SH-SY5Y (cell line): Measurements from ENCODE around the gene ZNF280B.

Source experiments
- GATA2 ChIP-seq: IDR thresholded peaks from 2 replicates; pipeline ENCODE4 v1.6.1; 2011; ENCODE audit warnings: mild to moderate bottlenecking, low read depth, low read length
- GATA3 ChIP-seq: IDR thresholded peaks from 2 replicates; pipeline ENCODE4 v1.6.1; 2011; ENCODE audit warnings: low read depth, mild to moderate bottlenecking, low read length, moderate library complexity

The ZNF280B gene

GRCh38 chr22:22486132-22486899, 22.2 kb downstream of the ZNF280B start:
- TF ChIP-seq GATA2 (no peak), GATA3 (no peak)

- TF ChIP-seq GATA3 (no peak), GATA2 (no peak)
These were observed 23.0 kb downstream of the ZNF280B start for GRCh38 chr22:22485524-22485923.

GRCh38 chr22:22484023-22484422, 24.5 kb downstream of the ZNF280B start:
- no peak for TF ChIP-seq GATA3
- no peak for TF ChIP-seq GATA2

DNA sequence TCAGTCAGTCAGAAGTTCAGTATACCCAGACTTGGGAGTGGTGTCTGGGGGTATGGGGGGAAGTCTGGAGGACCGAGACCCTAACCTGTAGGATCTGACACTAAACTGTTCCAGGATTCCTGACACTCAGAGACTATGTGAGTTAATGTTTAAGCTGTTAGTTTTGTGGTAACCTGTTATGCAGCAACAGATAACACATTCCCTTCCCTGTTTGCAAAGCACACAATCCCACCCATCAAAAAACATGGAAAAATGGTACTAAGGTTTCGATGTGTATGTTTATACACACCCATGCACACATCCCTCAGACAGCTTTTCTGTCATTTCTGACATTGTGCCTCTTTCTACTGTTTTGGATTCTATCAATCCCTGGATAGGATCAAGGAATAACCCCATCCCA, 27.6 kb downstream of the ZNF280B start:
- TF ChIP-seq GATA3 (no peak), GATA2 (no peak)

DNA sequence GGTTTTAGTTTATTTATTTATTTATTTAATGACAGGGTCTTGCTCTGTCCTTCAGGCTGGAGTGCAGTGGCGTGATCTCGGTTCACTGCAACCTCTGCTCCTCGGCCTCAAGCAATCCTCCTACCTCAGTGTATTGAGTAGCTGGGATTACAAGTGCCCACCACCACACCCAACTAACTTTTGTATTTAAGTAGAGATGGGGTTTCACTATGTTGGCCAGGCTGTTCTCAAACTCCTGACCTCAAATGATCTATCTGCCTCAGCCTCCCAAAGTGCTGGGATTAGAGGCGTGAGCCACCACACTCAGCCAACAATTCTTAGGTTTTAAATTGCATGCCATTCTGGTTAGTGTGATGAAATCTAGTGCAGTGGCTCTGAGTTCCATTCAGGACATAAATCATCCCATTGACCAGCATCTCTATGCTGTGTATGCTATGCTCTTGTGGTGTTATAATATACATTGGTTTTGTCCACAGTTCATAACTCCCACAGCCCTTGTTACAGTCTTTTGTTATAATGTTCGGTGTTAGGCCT, 28.5 kb downstream of the ZNF280B start:
- TF ChIP-seq GATA3 (no peak), GATA2 (no peak)

- TF ChIP-seq GATA3, result no peak
- TF ChIP-seq GATA2, result no peak
These were observed 29.4 kb downstream of the ZNF280B start for GRCh38 chr22:22479116-22479515.

- TF ChIP-seq GATA3 (no peak), GATA2 (no peak)
These were observed 30.1 kb downstream of the ZNF280B start for GRCh38 chr22:22478470-22478869.

- no peak for TF ChIP-seq GATA3
- TF ChIP-seq GATA2, result no peak
These were observed 33.8 kb downstream of the ZNF280B start for GRCh38 chr22:22474733-22475132.

DNA sequence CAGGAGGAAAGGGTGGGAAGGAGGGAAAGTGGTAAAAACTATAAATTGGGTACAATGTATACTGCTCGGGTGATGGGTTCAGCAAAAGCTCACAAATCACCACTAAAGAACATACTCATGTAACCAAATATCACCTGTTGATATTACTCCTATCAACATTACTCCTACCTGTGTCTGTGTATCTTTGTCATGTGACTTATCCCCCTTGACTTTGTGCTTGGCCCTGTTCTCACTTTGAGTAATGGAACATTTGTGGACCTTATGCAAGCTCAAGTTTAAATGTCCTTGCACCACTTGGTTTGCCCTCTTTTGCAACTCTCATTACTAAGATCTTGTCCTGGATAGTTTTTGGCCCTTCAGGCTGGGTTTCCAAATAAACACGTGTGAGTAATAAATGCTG, 39.0 kb downstream of the ZNF280B start:
- no peak for TF ChIP-seq GATA3
- no peak for TF ChIP-seq GATA2

- TF ChIP-seq GATA2 (no peak), GATA3 (no peak)
These were observed 41.4 kb downstream of the ZNF280B start for GRCh38 chr22:22467112-22467511.

DNA sequence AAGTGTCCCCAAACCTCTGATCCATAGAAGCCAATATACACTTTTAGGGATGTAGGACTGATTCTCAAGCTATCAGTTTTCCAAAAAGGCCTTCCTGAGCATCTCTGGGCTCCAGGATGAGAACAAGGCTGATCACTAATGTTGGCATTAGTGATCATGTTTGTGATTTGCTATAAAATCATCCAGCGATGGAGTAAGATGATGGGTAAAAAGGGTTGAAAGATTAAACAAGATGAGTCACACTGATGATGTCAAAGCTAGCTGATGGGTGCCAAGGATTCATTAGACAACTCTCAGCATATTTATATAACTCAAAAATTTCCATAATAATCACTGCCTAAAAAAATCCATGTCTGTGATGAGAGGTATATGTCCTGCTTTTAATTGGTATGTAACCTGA, 42.8 kb downstream of the ZNF280B start:
- TF ChIP-seq GATA3, result no peak
- no peak for TF ChIP-seq GATA2

DNA sequence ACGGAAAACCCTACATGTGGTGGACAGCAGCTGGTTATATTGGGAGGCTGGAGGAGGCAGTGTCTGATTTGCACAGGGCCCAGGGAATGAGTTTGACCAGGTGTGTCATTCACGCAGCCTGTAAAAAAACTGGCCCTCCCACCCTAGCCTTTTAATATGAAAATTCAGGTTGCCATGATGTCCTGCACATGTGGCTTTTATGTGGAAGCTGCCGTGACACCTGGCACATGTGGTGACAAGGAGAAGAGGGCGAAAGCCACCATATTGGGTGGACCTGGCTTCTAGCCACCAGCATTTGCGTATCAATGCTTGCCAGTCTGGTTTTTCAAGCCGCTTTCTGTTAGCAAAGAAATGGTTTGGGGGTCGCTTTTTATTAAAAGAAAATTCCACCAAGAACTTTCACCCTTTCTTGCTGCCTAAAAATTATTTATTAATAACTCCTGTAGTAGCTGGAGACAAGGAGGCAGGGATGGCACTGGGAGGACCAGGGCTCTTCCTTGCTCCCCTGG, 43.4 kb downstream of the ZNF280B start:
- TF ChIP-seq GATA3, result no peak
- no peak for TF ChIP-seq GATA2

- TF ChIP-seq GATA3 (no peak), GATA2 (no peak)
These were observed 43.9 kb downstream of the ZNF280B start for GRCh38 chr22:22464541-22465054.

DNA sequence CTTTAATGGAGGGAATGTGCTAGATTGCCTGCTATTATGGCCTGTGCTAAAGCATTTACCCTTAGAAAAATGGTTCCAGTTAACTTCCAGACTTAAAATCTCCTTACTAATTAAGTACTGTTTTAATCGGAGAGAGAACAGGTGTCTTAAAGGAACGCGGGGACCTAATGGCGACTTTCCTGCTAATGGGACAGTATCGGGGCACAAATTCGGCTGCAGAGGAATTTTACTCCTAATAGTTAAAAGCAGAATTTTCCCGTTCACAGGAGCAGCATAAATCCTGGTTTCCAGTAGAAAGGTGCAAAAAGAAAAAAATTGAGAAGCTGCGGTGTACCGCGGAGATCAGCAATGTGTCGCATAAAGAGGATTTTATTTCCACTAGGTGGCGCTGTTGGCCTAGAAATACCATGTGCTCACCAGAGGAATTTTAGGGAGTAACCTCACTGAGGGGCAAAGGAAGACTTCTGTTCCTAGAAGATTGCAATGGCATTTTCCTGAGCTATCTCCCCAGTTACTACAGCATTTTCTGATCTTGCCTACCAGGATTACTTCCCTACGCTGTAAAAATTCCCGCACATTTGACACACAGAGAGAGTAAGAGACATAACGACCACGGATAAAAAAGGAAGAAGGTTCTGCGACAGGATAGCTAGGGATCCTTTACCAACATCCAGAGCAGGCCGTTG, 44.5 kb downstream of the ZNF280B start:
- TF ChIP-seq GATA3 (no peak), GATA2 (no peak)
